DOHH2 (cell line): ENCODE measurements around the gene SLC39A11.

Experiments used
- EZH2phosphoT487 ChIP-seq: fragments of 200-600 bp; sonication (generic); IDR thresholded peaks from 2 replicates; pipeline ENCODE4 v1.6.1; 2017; ENCODE audit warnings: borderline replicate concordance, mild to moderate bottlenecking, antibody characterized with exemption, low read length, moderate library complexity, mixed read lengths
- TF ChIP-seq, protein P1 (sequence below): fragments of 200-600 bp; sonication (generic); IDR thresholded peaks from one replicate; pipeline ENCODE4 v1.5.1; 2014; ENCODE audit warnings: antibody characterized with exemption, mild to moderate bottlenecking, low read depth, low read length; ENCODE audit not compliant: poor library complexity, severe bottlenecking

DNA sequence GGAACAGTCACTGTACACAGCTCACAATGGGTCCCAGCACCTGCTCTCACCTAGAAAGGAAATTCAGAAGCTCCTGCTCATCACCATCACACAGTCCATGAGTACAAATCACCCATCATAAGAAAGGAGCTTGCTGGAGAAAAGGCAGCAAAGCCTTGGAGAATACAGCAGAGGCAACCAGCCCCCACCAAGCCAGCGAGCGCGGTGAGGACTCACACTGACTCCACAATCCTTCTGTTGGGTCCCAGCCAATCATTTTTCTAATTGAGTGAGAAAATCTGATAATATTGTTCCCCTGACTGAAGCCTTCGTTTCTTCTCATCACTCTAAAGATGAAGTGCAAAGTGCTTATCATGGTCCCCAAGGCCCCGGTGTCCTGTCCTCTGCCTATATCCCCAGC lies 298.3 kb downstream of the SLC39A11 start:
- TF ChIP-seq, protein P1, sequence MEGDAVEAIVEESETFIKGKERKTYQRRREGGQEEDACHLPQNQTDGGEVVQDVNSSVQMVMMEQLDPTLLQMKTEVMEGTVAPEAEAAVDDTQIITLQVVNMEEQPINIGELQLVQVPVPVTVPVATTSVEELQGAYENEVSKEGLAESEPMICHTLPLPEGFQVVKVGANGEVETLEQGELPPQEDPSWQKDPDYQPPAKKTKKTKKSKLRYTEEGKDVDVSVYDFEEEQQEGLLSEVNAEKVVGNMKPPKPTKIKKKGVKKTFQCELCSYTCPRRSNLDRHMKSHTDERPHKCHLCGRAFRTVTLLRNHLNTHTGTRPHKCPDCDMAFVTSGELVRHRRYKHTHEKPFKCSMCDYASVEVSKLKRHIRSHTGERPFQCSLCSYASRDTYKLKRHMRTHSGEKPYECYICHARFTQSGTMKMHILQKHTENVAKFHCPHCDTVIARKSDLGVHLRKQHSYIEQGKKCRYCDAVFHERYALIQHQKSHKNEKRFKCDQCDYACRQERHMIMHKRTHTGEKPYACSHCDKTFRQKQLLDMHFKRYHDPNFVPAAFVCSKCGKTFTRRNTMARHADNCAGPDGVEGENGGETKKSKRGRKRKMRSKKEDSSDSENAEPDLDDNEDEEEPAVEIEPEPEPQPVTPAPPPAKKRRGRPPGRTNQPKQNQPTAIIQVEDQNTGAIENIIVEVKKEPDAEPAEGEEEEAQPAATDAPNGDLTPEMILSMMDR = no peak
- no peak for TF ChIP-seq EZH2phosphoT487
